ENCODE data around the gene ZNF681. TPM values are rescaled to one million over a fixed set of nuclear protein-coding genes. Genes with fewer than 3 reads are reported as not detected.

Gene ZNF681
- total and polyA plus RNA-seq, 9 of the 15 experiments (the other 6 are each of a cell fraction or from before 2014, with no cell fraction given) = 2.8 to 8.6 (median 4.1) TPM

DNA sequence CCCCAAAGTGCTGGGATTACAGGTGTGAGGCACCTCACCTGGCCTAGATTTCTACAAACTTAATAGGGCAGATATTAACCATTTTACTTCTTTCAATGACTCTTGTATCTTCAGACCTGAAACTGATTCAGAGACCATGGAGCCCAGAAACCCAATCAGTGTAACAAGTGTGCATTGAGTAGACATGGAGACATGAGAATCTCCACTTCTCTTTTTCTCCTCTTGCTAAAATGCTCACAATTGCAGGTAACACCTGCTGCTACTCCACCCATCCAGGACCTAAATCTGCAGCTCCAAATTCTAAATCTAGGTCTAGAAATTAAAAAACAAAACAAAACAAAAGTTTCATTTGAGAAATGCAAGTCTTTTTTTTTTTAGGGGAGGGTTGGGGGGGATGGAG lies 42.2 kb upstream of the ZNF681 start (continued):
- TF ChIP-seq CEBPB (tag; IDR thresholded peaks at IDR 0.05) = no peak
- no peak for TF ChIP-seq JUNB (CRISPR knock-in tag; conservative IDR thresholded peaks at IDR 0.05)
- no peak for TF ChIP-seq ZKSCAN8 (CRISPR knock-in tag; IDR thresholded peaks at IDR 0.05)
- no peak for TF ChIP-seq SRSF9 (IDR thresholded peaks at IDR 0.05; ENCODE audit: borderline replicate concordance, low read depth, low read length)

DNA sequence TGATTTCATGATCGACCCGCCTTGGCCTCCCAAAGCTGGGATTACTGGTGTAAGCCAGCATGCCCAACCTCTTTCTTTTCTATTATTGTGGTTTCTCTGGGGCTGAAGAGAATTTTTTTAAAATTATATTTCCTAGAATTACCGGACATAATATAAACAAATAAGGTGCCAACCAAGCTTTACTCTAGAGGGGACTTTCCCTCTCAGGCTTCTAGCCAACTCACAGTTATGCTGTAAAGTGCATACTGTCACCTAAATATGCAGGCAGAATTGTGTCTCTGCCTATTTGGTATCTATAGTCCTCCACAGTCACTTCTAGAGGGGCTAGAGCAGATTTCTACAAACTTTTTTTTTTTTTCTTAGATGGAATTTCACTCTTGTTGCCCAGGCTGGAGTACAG lies 41.6 kb upstream of the ZNF681 start:
- H3K4me2 ChIP-seq (ENCODE audit: insufficient read depth, low read length) = no peak overlapping the region
- H3K9ac ChIP-seq (ENCODE audit: insufficient read depth in 1 of 2, low read depth in 2 of 2, low read length in 2 of 2) = no peak overlapping the region
- H3K9me1 ChIP-seq (ENCODE audit: control insufficient read depth, insufficient read depth, low read length) = no peaks in the 10 kb centered on the region
- no peak for FAIRE-seq
- in situ Hi-C loops (cut with MboI) = no loop called here
- no peaks in the 10 kb centered on the region for H3K36me3 ChIP-seq (ENCODE audit: control insufficient read depth, insufficient read depth, low read length)
- no peak for DNase-seq (ENCODE audit: extremely low read depth in 1 of 4, low spot score in 3 of 4)
- intact Hi-C loops (cut with micrococcal nuclease) = no loop called here
- no peak for ATAC-seq
- H3K4me1 ChIP-seq (replicated peaks in 1 of 2; ENCODE audit: control insufficient read depth in 2 of 2, insufficient read depth in 2 of 2, low read length in 2 of 2) = no peaks in the 10 kb centered on the region
- ChIA-PET POLR2A (interaction anchor here (0.6 kb wide), 1 partner anchor 9 kb away, joined by 4 read pairs; no protein-coding TSS in a partner anchor), CTCF (ENCODE audit: low intra/inter-chr PET ratio) (no interaction called here)
- no peaks in the 10 kb centered on the region for H3K27me3 ChIP-seq (ENCODE audit: control insufficient read depth in 2 of 2, insufficient read depth in 2 of 2, low read length in 2 of 2)
- no peaks in the 10 kb centered on the region for H3K9me3 ChIP-seq (replicated peaks; ENCODE audit: control insufficient read depth, insufficient read depth, low read depth, low read length)
- WGBS (ENCODE audit: insufficient coverage, low coverage, missing lambda C conversion rate) = 96% methylated on average over 3 of the region's 3 CpGs
- BruUV-seq (replicated peaks) = no TSS peak
- no peaks in the 10 kb centered on the region for H4K20me1 ChIP-seq (replicated peaks; ENCODE audit: control insufficient read depth, insufficient read depth, low read length)
- H3K79me2 ChIP-seq (ENCODE audit: control insufficient read depth, insufficient read depth, low read length) = peaks cover 41% of the 10 kb centered on the region
- no peak overlapping the region for H3K27ac ChIP-seq (ENCODE audit: extremely low read depth, low read depth, low read length)
- no peak overlapping the region for H3K4me3 ChIP-seq
- H2AFZ ChIP-seq (ENCODE audit: low read depth, low read length) = no peak overlapping the region
- TF ChIP-seq GABPB2 (CRISPR knock-in tag; conservative IDR thresholded peaks at IDR 0.05) (no peak), ZNF274 (IDR thresholded peaks at IDR 0.05; ENCODE audit: borderline replicate concordance, low read depth, low read length) (no peak), TAF9B (IDR thresholded peaks at IDR 0.05; ENCODE audit: partially characterized antibody) (no peak), PURB (CRISPR knock-in tag; IDR thresholded peaks at IDR 0.05; ENCODE audit: low read depth) (no peak), SOX6 (IDR thresholded peaks at IDR 0.05) (no peak), NR2C2 (CRISPR knock-in tag; IDR thresholded peaks at IDR 0.05) (no peak), NR2C2 (tag; IDR thresholded peaks at IDR 0.05) (no peak), NEUROD1 (IDR thresholded peaks at IDR 0.05; ENCODE audit: borderline replicate concordance, low read depth, low read length, partially characterized antibody) (no peak), CCAR2 (IDR thresholded peaks at IDR 0.05; ENCODE audit: low read depth, low read length) (no peak), ZNF445 (CRISPR knock-in tag; IDR thresholded peaks at IDR 0.05; ENCODE audit: low read depth) (no peak), POLR2B (IDR thresholded peaks at IDR 0.05; ENCODE audit: low read depth, partially characterized antibody) (no peak), POLR2AphosphoS5 (IDR thresholded peaks at IDR 0.05; ENCODE audit: control insufficient read depth, insufficient read depth, low read depth, low read length) (no peak), SMARCA5 (IDR thresholded peaks at IDR 0.05) (no peak), SMAD3 (CRISPR knock-in tag; conservative IDR thresholded peaks at IDR 0.05) (no peak), GTF2E2 (tag; IDR thresholded peaks at IDR 0.05) (no peak)
- TF ChIP-seq, protein P1, sequence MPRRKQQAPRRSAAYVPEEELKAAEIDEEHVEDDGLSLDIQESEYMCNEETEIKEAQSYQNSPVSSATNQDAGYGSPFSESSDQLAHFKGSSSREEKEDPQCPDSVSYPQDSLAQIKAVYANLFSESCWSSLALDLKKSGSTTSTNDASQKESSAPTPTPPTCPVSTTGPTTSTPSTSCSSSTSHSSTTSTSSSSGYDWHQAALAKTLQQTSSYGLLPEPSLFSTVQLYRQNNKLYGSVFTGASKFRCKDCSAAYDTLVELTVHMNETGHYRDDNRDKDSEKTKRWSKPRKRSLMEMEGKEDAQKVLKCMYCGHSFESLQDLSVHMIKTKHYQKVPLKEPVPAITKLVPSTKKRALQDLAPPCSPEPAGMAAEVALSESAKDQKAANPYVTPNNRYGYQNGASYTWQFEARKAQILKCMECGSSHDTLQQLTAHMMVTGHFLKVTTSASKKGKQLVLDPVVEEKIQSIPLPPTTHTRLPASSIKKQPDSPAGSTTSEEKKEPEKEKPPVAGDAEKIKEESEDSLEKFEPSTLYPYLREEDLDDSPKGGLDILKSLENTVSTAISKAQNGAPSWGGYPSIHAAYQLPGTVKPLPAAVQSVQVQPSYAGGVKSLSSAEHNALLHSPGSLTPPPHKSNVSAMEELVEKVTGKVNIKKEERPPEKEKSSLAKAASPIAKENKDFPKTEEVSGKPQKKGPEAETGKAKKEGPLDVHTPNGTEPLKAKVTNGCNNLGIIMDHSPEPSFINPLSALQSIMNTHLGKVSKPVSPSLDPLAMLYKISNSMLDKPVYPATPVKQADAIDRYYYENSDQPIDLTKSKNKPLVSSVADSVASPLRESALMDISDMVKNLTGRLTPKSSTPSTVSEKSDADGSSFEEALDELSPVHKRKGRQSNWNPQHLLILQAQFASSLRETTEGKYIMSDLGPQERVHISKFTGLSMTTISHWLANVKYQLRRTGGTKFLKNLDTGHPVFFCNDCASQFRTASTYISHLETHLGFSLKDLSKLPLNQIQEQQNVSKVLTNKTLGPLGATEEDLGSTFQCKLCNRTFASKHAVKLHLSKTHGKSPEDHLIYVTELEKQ (CRISPR knock-in tag; IDR thresholded peaks at IDR 0.05) = no peak
- TF ChIP-seq, protein P2, sequence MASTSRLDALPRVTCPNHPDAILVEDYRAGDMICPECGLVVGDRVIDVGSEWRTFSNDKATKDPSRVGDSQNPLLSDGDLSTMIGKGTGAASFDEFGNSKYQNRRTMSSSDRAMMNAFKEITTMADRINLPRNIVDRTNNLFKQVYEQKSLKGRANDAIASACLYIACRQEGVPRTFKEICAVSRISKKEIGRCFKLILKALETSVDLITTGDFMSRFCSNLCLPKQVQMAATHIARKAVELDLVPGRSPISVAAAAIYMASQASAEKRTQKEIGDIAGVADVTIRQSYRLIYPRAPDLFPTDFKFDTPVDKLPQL (IDR thresholded peaks at IDR 0.05; ENCODE audit: extremely low read depth, insufficient read length) = no peak
